ACC112 (cell line): ENCODE data around the gene OR11H6.
"Not testable (repeated sequence)": the region's sequence is repeated elsewhere in the genome, so short reads cannot be mapped to it uniquely, and the experiment has no call there.

Experiments used
- H2AFZ ChIP-seq: fragments of 200-600 bp; sonication (generic); one replicate; pipeline ENCODE4 v1.6.0; 2017; ENCODE audit warnings: antibody characterized with exemption, low read length; ENCODE audit not compliant: unreplicated experiment
- H3K27ac ChIP-seq: fragments of 200-600 bp; sonication (generic); 2 replicates; pipeline ENCODE4 v1.5.1; 2014; ENCODE audit warnings: low read depth, mild to moderate bottlenecking, antibody characterized with exemption, low read length, moderate library complexity
- H3K27me3 ChIP-seq: fragments of 200-600 bp; sonication (generic); 2 replicates; pipeline ENCODE4 v1.6.1; 2014; ENCODE audit warnings: mild to moderate bottlenecking, antibody characterized with exemption, low read length, moderate library complexity, mixed read lengths; ENCODE audit not compliant: insufficient read depth
- H3K36me3 ChIP-seq: fragments of 200-600 bp; sonication (generic); 2 replicates; pipeline ENCODE4 v1.6.1; 2016; ENCODE audit warnings: mild to moderate bottlenecking, antibody characterized with exemption, low read length, moderate library complexity, mixed read lengths; ENCODE audit not compliant: insufficient read depth
- H3K4me1 ChIP-seq: fragments of 200-600 bp; sonication (generic); one replicate; pipeline ENCODE4 v1.6.1; 2016; ENCODE audit warnings: low read length, mixed read lengths; ENCODE audit not compliant: insufficient read depth, unreplicated experiment, control insufficient read depth
- H3K4me3 ChIP-seq: fragments of 200-600 bp; sonication (generic); 2 replicates; pipeline ENCODE4 v1.5.1; 2014; ENCODE audit warnings: mild to moderate bottlenecking, low read depth, low read length
- H3K79me2 ChIP-seq: fragments of 200-600 bp; sonication (generic); one replicate; pipeline ENCODE4 v1.6.0; 2016; ENCODE audit warnings: low read length; ENCODE audit not compliant: control insufficient read depth, unreplicated experiment, insufficient read depth

OR11H6 gene

GRCh38 chr14:20223410-20223809 is at the start of gene OR11H6:
OR11H6 (plus strand) TSS chr14:20223710; CDS start chr14:20223710, 0 bp downstream.
- H3K27ac ChIP-seq = no peak within 1 kb of the TSS
- no peaks in the 10 kb centered on the region for H3K36me3 ChIP-seq

GRCh38 chr14:20174205-20174604 is 49.3 kb upstream of the OR11H6 start:
- H3K27ac ChIP-seq, H3K36me3 ChIP-seq, H2AFZ ChIP-seq, H3K4me3 ChIP-seq, H3K4me1 ChIP-seq, H3K79me2 ChIP-seq: not testable (repeated sequence)
- peaks cover 13% of the 10 kb centered on the region for H3K27me3 ChIP-seq

More at GRCh38 chr14:20223410-20223809, at the start of gene OR11H6:
- Histone ChIP-seq H3K4me3 (no peak within 1 kb of the TSS), H3K79me2 (no peaks in the 10 kb centered on the region), H3K27me3 (peaks cover 26% of the 10 kb centered on the region), H2AFZ (no peak within 1 kb of the TSS), H3K4me1 (no peaks in the 10 kb centered on the region)

- Histone ChIP-seq H3K4me3 (no peak overlapping the region), H3K27me3 (peaks cover 13% of the 10 kb centered on the region), H3K4me1 (no peaks in the 10 kb centered on the region), H3K79me2 (no peaks in the 10 kb centered on the region), H3K36me3 (no peaks in the 10 kb centered on the region), H2AFZ (no peak overlapping the region), H3K27ac (no peak overlapping the region)
These were observed 47.2 kb upstream of the OR11H6 start for GRCh38 chr14:20176330-20176729.

GRCh38 chr14:20177433-20177974 is 46.0 kb upstream of the OR11H6 start:
- Histone ChIP-seq H3K27ac (no peak overlapping the region), H3K4me3 (no peak overlapping the region), H3K4me1 (no peaks in the 10 kb centered on the region), H3K36me3 (no peaks in the 10 kb centered on the region), H3K79me2 (no peaks in the 10 kb centered on the region), H2AFZ (no peak overlapping the region), H3K27me3 (peaks cover 12% of the 10 kb centered on the region)

GRCh38 chr14:20179218-20179617 is 44.3 kb upstream of the OR11H6 start:
- Histone ChIP-seq H3K79me2 (no peaks in the 10 kb centered on the region), H3K27ac (no peak overlapping the region), H3K36me3 (no peaks in the 10 kb centered on the region), H3K4me3 (no peak overlapping the region), H3K27me3 (peaks cover 8% of the 10 kb centered on the region), H2AFZ (no peak overlapping the region), H3K4me1 (no peaks in the 10 kb centered on the region)

- Histone ChIP-seq H3K36me3 (no peaks in the 10 kb centered on the region), H3K79me2 (no peaks in the 10 kb centered on the region), H3K4me3 (no peak overlapping the region), H3K27ac (no peak overlapping the region), H3K27me3 (peaks cover 8% of the 10 kb centered on the region), H2AFZ (no peak overlapping the region), H3K4me1 (no peaks in the 10 kb centered on the region)
These were observed 43.6 kb upstream of the OR11H6 start for GRCh38 chr14:20179880-20180279.

- no peaks in the 10 kb centered on the region for H3K79me2 ChIP-seq
- H2AFZ ChIP-seq = no peak overlapping the region
- H3K4me3 ChIP-seq = no peak overlapping the region
- no peaks in the 10 kb centered on the region for H3K36me3 ChIP-seq
- no peak overlapping the region for H3K27ac ChIP-seq
- H3K4me1 ChIP-seq = no peaks in the 10 kb centered on the region
- peaks cover 6% of the 10 kb centered on the region for H3K27me3 ChIP-seq
These were observed 43.0 kb upstream of the OR11H6 start for GRCh38 chr14:20180486-20180885.

- Histone ChIP-seq H3K27me3 (no peaks in the 10 kb centered on the region), H3K36me3 (no peaks in the 10 kb centered on the region), H2AFZ (no peak overlapping the region), H3K4me1 (no peaks in the 10 kb centered on the region), H3K79me2 (no peaks in the 10 kb centered on the region), H3K4me3 (no peak overlapping the region), H3K27ac (no peak overlapping the region)
These were observed 39.3 kb upstream of the OR11H6 start for GRCh38 chr14:20184181-20184580.

- no peak within 1 kb of the TSS for H3K27ac ChIP-seq
- H3K4me3 ChIP-seq = no peak within 1 kb of the TSS
- no peaks in the 10 kb centered on the region for H3K4me1 ChIP-seq
- no peak within 1 kb of the TSS for H2AFZ ChIP-seq
- H3K79me2 ChIP-seq = no peaks in the 10 kb centered on the region
- H3K36me3 ChIP-seq = no peaks in the 10 kb centered on the region
- H3K27me3 ChIP-seq = peaks cover 49% of the 10 kb centered on the region
These were observed 32.9 kb upstream of the OR11H6 start, which contains the start of gene OR11G2 for GRCh38 chr14:20190596-20190995. OR11G2 (plus strand) TSS chr14:20190896; CDS start chr14:20197438, 6,542 bp downstream.

GRCh38 chr14:20191396-20191795 is 32.1 kb upstream of the OR11H6 start:
- no peak overlapping the region for H3K27ac ChIP-seq
- peaks cover 50% of the 10 kb centered on the region for H3K27me3 ChIP-seq
- H2AFZ ChIP-seq = no peak overlapping the region
- H3K79me2 ChIP-seq = no peaks in the 10 kb centered on the region
- H3K4me1 ChIP-seq = no peaks in the 10 kb centered on the region
- H3K36me3 ChIP-seq = no peaks in the 10 kb centered on the region
- H3K4me3 ChIP-seq = no peak overlapping the region

- Histone ChIP-seq H2AFZ (no peak overlapping the region), H3K27me3 (peaks cover 62% of the 10 kb centered on the region), H3K4me1 (no peaks in the 10 kb centered on the region), H3K27ac (no peak overlapping the region), H3K36me3 (no peaks in the 10 kb centered on the region), H3K79me2 (no peaks in the 10 kb centered on the region), H3K4me3 (no peak overlapping the region)
These were observed 29.4 kb upstream of the OR11H6 start for GRCh38 chr14:20194101-20194500.
